Body of pancreas (tissue), 4 donors: ENCODE data around the gene PVALEF.

Experiments
- POLR2A ChIP-seq, 3 donors: fragments of 450-650 bp; IDR thresholded peaks; one replicate each; pipeline ENCODE4 v1.6.1; 2016; ENCODE audit warnings: antibody characterized with exemption in 3 of 3, mild to moderate bottlenecking in 2 of 3
- TF ChIP-seq, protein P1 (sequence below), 7 experiments: fragments of 450-650 bp in 4 of 7; fragments of 200-600 bp in 3 of 7; sonication (generic) in 3 of 7; IDR thresholded peaks; one replicate each; pipeline ENCODE4 v1.5.1; 2016 to 2019; ENCODE audit warnings: antibody characterized with exemption in 7 of 7

DNA sequence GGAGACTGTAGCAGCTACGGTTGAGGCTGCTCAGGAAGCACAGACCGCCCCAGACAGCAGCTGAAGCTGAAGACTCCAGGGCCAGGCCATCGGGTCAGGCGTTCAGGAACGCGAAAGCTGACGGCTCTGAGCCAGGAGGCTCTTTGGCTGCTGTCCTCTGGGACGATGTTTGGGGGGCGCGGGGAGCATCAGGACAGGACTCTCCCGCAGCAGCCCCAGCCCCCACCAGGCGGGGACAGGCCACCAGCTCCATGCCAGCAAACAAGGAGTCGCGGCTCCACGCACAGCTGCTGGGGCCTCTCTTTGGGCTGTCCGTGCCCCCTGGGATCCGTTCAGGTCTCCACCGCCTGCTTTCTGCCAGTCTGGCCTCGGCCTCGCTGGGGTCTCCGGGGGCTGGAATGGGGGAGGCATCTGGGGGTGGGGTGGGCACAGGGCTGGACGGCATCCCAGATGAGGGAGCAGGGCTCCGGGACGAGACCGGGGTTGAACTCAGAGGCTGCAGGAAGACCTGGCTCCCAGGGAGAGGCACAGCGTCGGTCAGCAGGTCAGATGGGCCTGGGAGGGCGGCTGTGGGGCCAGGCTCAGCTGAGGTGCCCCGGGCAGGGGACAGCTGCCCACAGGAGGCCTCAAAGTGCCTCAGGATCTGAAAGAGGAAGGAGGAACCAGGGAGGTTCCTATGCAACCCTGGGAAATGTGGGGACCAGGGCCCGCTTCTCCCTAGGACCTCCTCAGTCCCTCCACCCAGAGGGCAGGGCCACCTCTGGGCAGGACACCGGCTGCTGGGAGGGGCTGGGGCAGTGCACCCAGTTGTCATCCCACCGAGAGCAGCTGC lies 63.7 kb downstream of the PVALEF start:
- TF ChIP-seq POLR2A (IDR thresholded peaks at IDR 0.05), result no peak
- TF ChIP-seq, protein P1, sequence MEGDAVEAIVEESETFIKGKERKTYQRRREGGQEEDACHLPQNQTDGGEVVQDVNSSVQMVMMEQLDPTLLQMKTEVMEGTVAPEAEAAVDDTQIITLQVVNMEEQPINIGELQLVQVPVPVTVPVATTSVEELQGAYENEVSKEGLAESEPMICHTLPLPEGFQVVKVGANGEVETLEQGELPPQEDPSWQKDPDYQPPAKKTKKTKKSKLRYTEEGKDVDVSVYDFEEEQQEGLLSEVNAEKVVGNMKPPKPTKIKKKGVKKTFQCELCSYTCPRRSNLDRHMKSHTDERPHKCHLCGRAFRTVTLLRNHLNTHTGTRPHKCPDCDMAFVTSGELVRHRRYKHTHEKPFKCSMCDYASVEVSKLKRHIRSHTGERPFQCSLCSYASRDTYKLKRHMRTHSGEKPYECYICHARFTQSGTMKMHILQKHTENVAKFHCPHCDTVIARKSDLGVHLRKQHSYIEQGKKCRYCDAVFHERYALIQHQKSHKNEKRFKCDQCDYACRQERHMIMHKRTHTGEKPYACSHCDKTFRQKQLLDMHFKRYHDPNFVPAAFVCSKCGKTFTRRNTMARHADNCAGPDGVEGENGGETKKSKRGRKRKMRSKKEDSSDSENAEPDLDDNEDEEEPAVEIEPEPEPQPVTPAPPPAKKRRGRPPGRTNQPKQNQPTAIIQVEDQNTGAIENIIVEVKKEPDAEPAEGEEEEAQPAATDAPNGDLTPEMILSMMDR (IDR thresholded peaks at IDR 0.05), result no peak
